GM12878 (cell line): ENCODE results near the gene UBASH3A. TPM values are rescaled to one million over a fixed set of nuclear protein-coding genes. Genes with fewer than 3 reads are reported as not detected.

ENCODE experiments used
- ATAC-seq: fragments of 200-7000 bp; cut with Tn5 transposase; 3 replicates; pipeline ENCODE4 v1.9.1; 2020; ENCODE audit warnings: mild to moderate bottlenecking, moderate library complexity
- BruUV-seq: library from RNA; stranded (reverse); fragments of 400-500 nt; replicated peaks from 2 replicates; lab custom pipeline; 2021; lab: Mats Ljungman, UMichigan
- CTCF ChIA-PET: fragments of 300-600 bp; sonication (Branson Sonifier 250); formaldehyde crosslinking; extraction: SDS; loops from one replicate; lab custom pipeline; 2021; ENCODE audit warnings: inconsistent platforms; lab: Yijun Ruan, JAX
- POLR2A ChIA-PET: fragments of 350-600 bp; formaldehyde crosslinking; extraction: SDS; loops from one replicate; lab custom pipeline; 2021; ENCODE audit warnings: inconsistent platforms; lab: Charles Lee
- RAD21 ChIA-PET: fragments of 300-600 bp; sonication (Branson Sonifier 250); formaldehyde crosslinking; loops from one replicate; lab custom pipeline; 2023; ENCODE audit warnings: antibody characterized with exemption; ENCODE audit not compliant: unreplicated experiment; lab: Charles Lee
- SMC1A ChIA-PET: fragments of 300-600 bp; sonication (Branson Sonifier 250); formaldehyde crosslinking; loops from one replicate; lab custom pipeline; 2023; ENCODE audit not compliant: unreplicated experiment, uncharacterized antibody; lab: Charles Lee
- DNase-seq: peaks from one replicate; pipeline ENCODE4 v3.0.0-alpha.2; 2011; ENCODE audit warnings: low read depth, low spot score
- FAIRE-seq: peaks from 3 replicates; lab custom pipeline; 2011; peaks lifted over from hg19 to GRCh38; lab: Jason Lieb, UNC
- H2AFZ ChIP-seq: 2 replicates; pipeline ENCODE4 v1.6.0; 2011; ENCODE audit warnings: low read depth, low read length, control low read depth; ENCODE audit not compliant: control insufficient read depth
- H3K27ac ChIP-seq: 2 replicates; pipeline ENCODE4 v1.5.1; 2011; ENCODE audit warnings: control low read depth; ENCODE audit not compliant: control insufficient read depth, insufficient read depth
- H3K27me3 ChIP-seq, 2 experiments: replicated peaks in 1 of 2; 2 replicates each; pipeline versions ENCODE4 v1.6.0 to v1.6.1; 2011; ENCODE audit warnings: low read length in 1 of 2; ENCODE audit not compliant: control insufficient read depth in 2 of 2, insufficient read depth in 2 of 2
- H3K36me3 ChIP-seq, 2 experiments: 2 replicates each; pipeline ENCODE4 v1.5.1; 2011; ENCODE audit warnings: low read length in 1 of 2; ENCODE audit not compliant: control insufficient read depth in 2 of 2, insufficient read depth in 2 of 2
- H3K4me1 ChIP-seq: 2 replicates; pipeline ENCODE4 v1.6.1; 2011; ENCODE audit warnings: mild to moderate bottlenecking, low read length, moderate library complexity, mixed read lengths; ENCODE audit not compliant: control insufficient read depth, insufficient read depth
- H3K4me2 ChIP-seq: 2 replicates; pipeline ENCODE4 v1.6.0; 2011; ENCODE audit warnings: control low read depth; ENCODE audit not compliant: control insufficient read depth, insufficient read depth
- H3K4me3 ChIP-seq: fragments of 200-600 bp; sonication (generic); 2 replicates; pipeline ENCODE4 v1.5.1; 2016
- H3K79me2 ChIP-seq: 2 replicates; pipeline ENCODE4 v1.6.0; 2011; ENCODE audit warnings: low read length; ENCODE audit not compliant: control insufficient read depth, insufficient read depth
- H3K9ac ChIP-seq: 2 replicates; pipeline ENCODE4 v1.8.0; 2011; ENCODE audit warnings: low read length, control low read depth, mixed read lengths; ENCODE audit not compliant: control insufficient read depth, insufficient read depth
- H3K9me3 ChIP-seq: replicated peaks from 3 replicates; pipeline ENCODE4 v1.5.1; 2011; ENCODE audit warnings: mild to moderate bottlenecking, low read length; ENCODE audit not compliant: control insufficient read depth, insufficient read depth
- H4K20me1 ChIP-seq: 2 replicates; pipeline ENCODE4 v1.6.0; 2011; ENCODE audit not compliant: control insufficient read depth, insufficient read depth
- HDAC2 ChIP-seq: fragments of 200-600 bp; sonication (generic); IDR thresholded peaks from 2 replicates; pipeline ENCODE4 v1.6.1; 2017
- WGBS: methylation state at CpG from one replicate; pipeline ENCODE4 v1.1.6; 2016; ENCODE audit warnings: low lambda C conversion rate; ENCODE audit not compliant: insufficient replicate concordance, insufficient coverage; ENCODE audit errors: missing lambda C conversion rate; 5-methylcytosine and 5-hydroxymethylcytosine counted together
- in situ Hi-C: fragments of 300-500 bp; cut with MboI; formaldehyde crosslinking; loops from 9 replicates; pipeline ENCODE4 v1.14.3; 2018; ENCODE audit warnings: mixed read lengths
- intact Hi-C: fragments of 100-400 bp; cut with micrococcal nuclease; formaldehyde crosslinking; loops from one replicate; pipeline ENCODE4 v1.14.2; 2022; ENCODE audit not compliant: unreplicated experiment
- polyA plus RNA-seq, 11 experiments: library from polyadenylated mRNA; depleted of rRNA in 4 of 11; unstranded in 6 of 11; stranded (reverse) in 5 of 11; fragments of >200 nt; fragmentation: Nextera tagmentation in 4 of 11; fragmentation: Illumina TruSeq in 1 of 11; extraction: Ambion mirVana in 4 of 11; extraction: Trizol in 1 of 11; gene quantifications; 1 replicate in 1 of 11; 2 replicates in 10 of 11; pipeline versions ENCODE4 v1.2.1 to v1.2.3, GENCODE V29; 2011 to 2016; ENCODE audit warnings: inconsistent platforms in 2 of 11, missing spikeins in 2 of 11, low read depth in 1 of 11
- total RNA-seq, 4 experiments: library from RNA; depleted of rRNA in 3 of 4; stranded (reverse); fragments of >200 nt in 3 of 4; fragmentation: Illumina TruSeq in 1 of 4; extraction: Trizol in 1 of 4; gene quantifications; 2 replicates each; pipeline versions ENCODE4 v1.2.1 to v1.2.3, GENCODE V29; 2013 to 2021
- TF ChIP-seq, protein P1 (sequence below): IDR thresholded peaks from 2 replicates; pipeline ENCODE4 v1.6.1; 2012; ENCODE audit warnings: mild to moderate bottlenecking, low read depth, low read length

UBASH3A gene
- total and polyA plus RNA-seq, 10 of the 15 experiments (the other 5 are each of a cell fraction or from before 2014, with no cell fraction given) = 0.04 to 0.39 (median 0.23) TPM; not detected in 1

DNA sequence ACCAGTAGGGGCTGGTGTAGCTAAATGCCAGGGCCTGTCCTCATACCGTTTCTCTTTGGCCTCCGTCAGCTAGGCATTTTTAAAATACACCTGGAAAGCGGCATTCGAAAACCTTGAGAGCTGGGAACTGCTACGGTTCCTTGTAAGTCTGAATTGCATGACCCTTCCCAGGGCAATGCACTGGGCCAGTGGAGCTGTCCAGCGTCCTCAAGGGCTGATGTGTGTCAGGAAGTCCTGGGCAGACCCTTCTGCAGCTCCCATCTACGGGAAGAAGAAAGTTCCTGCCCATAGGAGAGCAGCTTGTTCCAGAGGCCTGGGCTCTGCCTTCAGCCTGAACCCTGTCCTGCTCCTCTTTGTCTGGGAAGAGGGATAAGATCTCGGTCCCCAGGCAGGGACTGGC is 34.1 kb downstream of the UBASH3A start:
- Histone ChIP-seq H4K20me1 (no peaks in the 10 kb centered on the region), H3K9ac (no peak overlapping the region), H3K36me3 (no peaks in the 10 kb centered on the region), H3K27me3 (no peaks in the 10 kb centered on the region), H3K4me3 (no peak overlapping the region), H3K27ac (no peak overlapping the region), H3K4me1 (peaks cover 18% of the 10 kb centered on the region), H3K4me2 (no peak overlapping the region), H3K79me2 (no peaks in the 10 kb centered on the region), H3K9me3 (no peaks in the 10 kb centered on the region; the same call in 1 of the 3 replicates), H2AFZ (no peak overlapping the region)
- SMC1A ChIA-PET = interaction anchor here (0.7 to 8.6 kb wide), 3 partner anchors 14 to 161 kb away, joined by 3 to 68 read pairs (median 3); no protein-coding TSS in a partner anchor
- CTCF ChIA-PET = interaction anchor here (1.0 to 1.2 kb wide), 2 partner anchors 99 to 127 kb away, joined by 3 read pairs; no protein-coding TSS in a partner anchor
- no peak for DNase-seq
- POLR2A ChIA-PET = interaction anchor here (0.5 to 2.7 kb wide), 4 partner anchors 9 to 88 kb away, joined by 4 to 15 read pairs (median 8); no protein-coding TSS in a partner anchor
- TF ChIP-seq HDAC2 = no peak
- TF ChIP-seq, protein P1, sequence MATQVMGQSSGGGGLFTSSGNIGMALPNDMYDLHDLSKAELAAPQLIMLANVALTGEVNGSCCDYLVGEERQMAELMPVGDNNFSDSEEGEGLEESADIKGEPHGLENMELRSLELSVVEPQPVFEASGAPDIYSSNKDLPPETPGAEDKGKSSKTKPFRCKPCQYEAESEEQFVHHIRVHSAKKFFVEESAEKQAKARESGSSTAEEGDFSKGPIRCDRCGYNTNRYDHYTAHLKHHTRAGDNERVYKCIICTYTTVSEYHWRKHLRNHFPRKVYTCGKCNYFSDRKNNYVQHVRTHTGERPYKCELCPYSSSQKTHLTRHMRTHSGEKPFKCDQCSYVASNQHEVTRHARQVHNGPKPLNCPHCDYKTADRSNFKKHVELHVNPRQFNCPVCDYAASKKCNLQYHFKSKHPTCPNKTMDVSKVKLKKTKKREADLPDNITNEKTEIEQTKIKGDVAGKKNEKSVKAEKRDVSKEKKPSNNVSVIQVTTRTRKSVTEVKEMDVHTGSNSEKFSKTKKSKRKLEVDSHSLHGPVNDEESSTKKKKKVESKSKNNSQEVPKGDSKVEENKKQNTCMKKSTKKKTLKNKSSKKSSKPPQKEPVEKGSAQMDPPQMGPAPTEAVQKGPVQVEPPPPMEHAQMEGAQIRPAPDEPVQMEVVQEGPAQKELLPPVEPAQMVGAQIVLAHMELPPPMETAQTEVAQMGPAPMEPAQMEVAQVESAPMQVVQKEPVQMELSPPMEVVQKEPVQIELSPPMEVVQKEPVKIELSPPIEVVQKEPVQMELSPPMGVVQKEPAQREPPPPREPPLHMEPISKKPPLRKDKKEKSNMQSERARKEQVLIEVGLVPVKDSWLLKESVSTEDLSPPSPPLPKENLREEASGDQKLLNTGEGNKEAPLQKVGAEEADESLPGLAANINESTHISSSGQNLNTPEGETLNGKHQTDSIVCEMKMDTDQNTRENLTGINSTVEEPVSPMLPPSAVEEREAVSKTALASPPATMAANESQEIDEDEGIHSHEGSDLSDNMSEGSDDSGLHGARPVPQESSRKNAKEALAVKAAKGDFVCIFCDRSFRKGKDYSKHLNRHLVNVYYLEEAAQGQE = peak; percentile 84
- no peak for ATAC-seq
- in situ Hi-C loops (no loop called here), intact Hi-C loops (no loop called here)
- 54% methylated on average over 8 of the region's 8 CpGs for WGBS
- FAIRE-seq = no peak
- BruUV-seq = no TSS peak
- RAD21 ChIA-PET = interaction anchor here (1.1 to 5.9 kb wide), 2 partner anchors 15 to 24 kb away, joined by 3 to 81 read pairs; no protein-coding TSS in a partner anchor
